Ectodermal cell (in vitro differentiated cells): ENCODE results near the gene DENND6A.
"Not testable (repeated sequence)": the region's sequence is repeated elsewhere in the genome, so short reads cannot be mapped to it uniquely, and the experiment has no call there.

Experiments used
- H3K27ac ChIP-seq: 2 replicates; pipeline ENCODE4 v1.7.0; 2013; ENCODE audit warnings: mild to moderate bottlenecking, low read depth, low read length; ENCODE audit not compliant: insufficient read depth, poor library complexity, severe bottlenecking
- H3K27me3 ChIP-seq: 2 replicates; pipeline ENCODE4 v1.7.0; 2013; ENCODE audit warnings: mild to moderate bottlenecking, low read length; ENCODE audit not compliant: insufficient read depth, control insufficient read depth, poor library complexity, severe bottlenecking
- H3K36me3 ChIP-seq: one replicate; pipeline ENCODE4 v1.7.0; 2013; ENCODE audit warnings: low read length; ENCODE audit not compliant: control insufficient read depth, insufficient read depth
- H3K4me1 ChIP-seq: one replicate; pipeline ENCODE4 v1.7.0; 2013; ENCODE audit warnings: low read length; ENCODE audit not compliant: control insufficient read depth, insufficient read depth
- H3K4me3 ChIP-seq: 2 replicates; pipeline ENCODE4 v1.7.0; 2013; ENCODE audit warnings: low read depth, low read length, control low read depth; ENCODE audit not compliant: insufficient read depth
- H3K9me3 ChIP-seq: 2 replicates; pipeline ENCODE4 v1.7.0; 2013; ENCODE audit warnings: mild to moderate bottlenecking, low read length, moderate library complexity; ENCODE audit not compliant: control insufficient read depth
- WGBS, 2 experiments: methylation state at CpG; one replicate each; pipeline ENCODE4 v1.1.7; 2013; ENCODE audit warnings: missing lambda C conversion rate in 2 of 2; 5-methylcytosine and 5-hydroxymethylcytosine counted together

The DENND6A gene

GRCh38 chr3:57647292-57647940 lies 45.5 kb downstream of the DENND6A start:
- Histone ChIP-seq H3K27ac (no peak overlapping the region), H3K27me3 (no peaks in the 10 kb centered on the region), H3K36me3 (peaks cover 16% of the 10 kb centered on the region), H3K4me3 (no peak overlapping the region), H3K9me3 (no peaks in the 10 kb centered on the region), H3K4me1 (no peaks in the 10 kb centered on the region)
- 93 to 95% methylated on average over 2 of the region's 2 CpGs for WGBS, 2 experiments

GRCh38 chr3:57646723-57647122 lies 46.2 kb downstream of the DENND6A start:
- no peaks in the 10 kb centered on the region for H3K9me3 ChIP-seq
- no peaks in the 10 kb centered on the region for H3K27me3 ChIP-seq
- H3K4me3 ChIP-seq, result no peak overlapping the region
- WGBS, 2 experiments, result 82 to 96% methylated on average over 1 of the region's 2 CpGs
- no peaks in the 10 kb centered on the region for H3K4me1 ChIP-seq
- H3K27ac ChIP-seq, result no peak overlapping the region
- H3K36me3 ChIP-seq, result peaks cover 18% of the 10 kb centered on the region

GRCh38 chr3:57644740-57645139 lies 48.1 kb downstream of the DENND6A start:
- Histone ChIP-seq H3K27me3 (no peaks in the 10 kb centered on the region), H3K36me3 (peaks cover 14% of the 10 kb centered on the region), H3K4me1 (no peaks in the 10 kb centered on the region), H3K4me3 (no peak overlapping the region), H3K27ac (no peak overlapping the region), H3K9me3 (no peaks in the 10 kb centered on the region)
- 94 to 96% methylated on average over 4 of the region's 4 CpGs for WGBS, 2 experiments

GRCh38 chr3:57637391-57637790 lies 55.5 kb downstream of the DENND6A start:
- H3K36me3 ChIP-seq, result peaks cover 23% of the 10 kb centered on the region
- no peaks in the 10 kb centered on the region for H3K4me1 ChIP-seq
- no peak overlapping the region for H3K4me3 ChIP-seq
- no peak overlapping the region for H3K27ac ChIP-seq
- no peaks in the 10 kb centered on the region for H3K27me3 ChIP-seq
- H3K9me3 ChIP-seq, result no peaks in the 10 kb centered on the region

DNA sequence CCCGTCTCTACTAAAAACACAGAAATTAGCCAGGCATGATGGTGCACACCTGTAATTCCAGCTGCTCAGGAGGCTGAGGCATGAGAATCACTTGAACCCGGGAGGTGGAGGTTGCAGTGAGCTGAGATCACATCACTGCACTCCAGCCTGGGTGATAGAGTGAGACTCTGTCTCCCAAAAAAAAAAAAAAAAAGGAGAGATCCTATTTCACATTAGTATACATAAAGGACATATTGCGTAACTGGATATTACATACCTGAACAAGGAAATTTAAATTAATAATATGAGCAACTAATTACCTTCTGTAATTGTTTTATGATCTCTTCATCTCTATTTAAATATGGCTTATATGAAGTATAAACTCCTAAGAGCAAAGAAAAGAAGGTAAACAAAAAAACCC lies 58.6 kb downstream of the DENND6A start:
- not testable (repeated sequence) for H3K9me3 ChIP-seq, H3K27ac ChIP-seq, H3K4me1 ChIP-seq, H3K27me3 ChIP-seq, H3K4me3 ChIP-seq
- H3K36me3 ChIP-seq, result peaks cover 22% of the 10 kb centered on the region
- 94 to 99% methylated on average over 2 of the region's 3 CpGs for WGBS, 2 experiments

DNA sequence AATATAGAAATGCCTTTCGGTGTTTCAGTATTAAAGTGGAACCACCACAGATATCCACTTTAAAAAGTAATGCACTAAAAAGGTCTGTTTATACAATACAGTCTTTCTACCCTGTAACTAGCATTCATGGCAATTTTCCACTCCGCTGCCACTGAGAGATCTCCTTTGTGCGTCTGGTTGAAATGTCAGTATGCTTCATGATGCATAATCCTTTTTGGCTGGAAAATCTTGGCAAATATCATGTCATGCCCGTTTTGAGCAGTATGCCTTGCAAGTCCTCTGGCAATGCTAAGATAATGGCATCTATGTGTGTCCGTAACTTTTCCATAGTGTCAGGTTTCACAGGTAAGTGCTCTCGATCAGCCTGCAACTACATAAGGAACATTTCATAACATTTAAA lies 64.9 kb downstream of the DENND6A start:
- no peaks in the 10 kb centered on the region for H3K9me3 ChIP-seq
- H3K27me3 ChIP-seq, result no peaks in the 10 kb centered on the region
- 98% methylated on average over 6 of the region's 6 CpGs for WGBS, 2 experiments
- no peak overlapping the region for H3K27ac ChIP-seq
- peaks cover 29% of the 10 kb centered on the region for H3K36me3 ChIP-seq
- no peaks in the 10 kb centered on the region for H3K4me1 ChIP-seq
- no peak overlapping the region for H3K4me3 ChIP-seq

- Histone ChIP-seq H3K9me3 (no peaks in the 10 kb centered on the region), H3K4me1 (no peaks in the 10 kb centered on the region), H3K27ac (no peak overlapping the region), H3K4me3 (no peak overlapping the region), H3K27me3 (no peaks in the 10 kb centered on the region), H3K36me3 (peaks cover 19% of the 10 kb centered on the region)
- 93 to 99% methylated on average over 3 of the region's 3 CpGs for WGBS, 2 experiments
These were observed 68.1 kb downstream of the DENND6A start for GRCh38 chr3:57624801-57625200.

GRCh38 chr3:57622362-57622761 lies 70.5 kb downstream of the DENND6A start:
- H3K27me3 ChIP-seq, result no peaks in the 10 kb centered on the region
- H3K9me3 ChIP-seq, result no peaks in the 10 kb centered on the region
- no peak overlapping the region for H3K27ac ChIP-seq
- peaks cover 9% of the 10 kb centered on the region for H3K36me3 ChIP-seq
- no peak overlapping the region for H3K4me3 ChIP-seq
- H3K4me1 ChIP-seq, result no peaks in the 10 kb centered on the region

GRCh38 chr3:57617739-57618138 lies 75.1 kb downstream of the DENND6A start:
- Histone ChIP-seq H3K4me3 (no peak overlapping the region), H3K27ac (no peak overlapping the region), H3K9me3 (no peaks in the 10 kb centered on the region), H3K36me3 (no peaks in the 10 kb centered on the region), H3K4me1 (no peaks in the 10 kb centered on the region), H3K27me3 (no peaks in the 10 kb centered on the region)
- 87 to 95% methylated on average over 3 of the region's 3 CpGs for WGBS, 2 experiments

GRCh38 chr3:57616233-57616632 lies 76.6 kb downstream of the DENND6A start:
- no peaks in the 10 kb centered on the region for H3K9me3 ChIP-seq

DNA sequence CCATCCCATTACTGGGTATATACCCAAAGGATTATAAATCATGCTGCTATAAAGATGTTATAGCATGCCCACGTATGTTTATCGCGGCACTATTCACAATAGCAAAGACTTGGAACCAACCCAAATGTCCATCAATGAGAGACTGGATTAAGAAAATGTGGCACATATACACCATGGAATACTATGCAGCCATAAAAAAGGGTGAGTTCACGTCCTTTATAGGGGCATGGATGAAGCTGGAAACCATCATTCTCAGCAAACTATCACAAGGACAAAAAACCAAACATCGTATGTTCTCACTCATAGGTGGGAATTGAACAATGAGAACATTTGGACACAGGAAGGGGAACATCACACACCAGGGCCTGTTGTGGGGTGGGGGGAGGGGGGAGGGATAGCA lies 81.0 kb downstream of the DENND6A start:
- H3K27ac ChIP-seq, H3K4me3 ChIP-seq, H3K36me3 ChIP-seq, H3K4me1 ChIP-seq, H3K27me3 ChIP-seq, H3K9me3 ChIP-seq: not testable (repeated sequence)
- 94 to 98% methylated on average over 3 of the region's 5 CpGs for WGBS, 2 experiments

More at GRCh38 chr3:57616233-57616632, 76.6 kb downstream of the DENND6A start:
- Histone ChIP-seq H3K4me3 (no peak overlapping the region), H3K27ac (no peak overlapping the region), H3K36me3 (no peaks in the 10 kb centered on the region), H3K4me1 (no peaks in the 10 kb centered on the region), H3K27me3 (no peaks in the 10 kb centered on the region)
- 57 to 61% methylated on average over 3 of the region's 3 CpGs for WGBS, 2 experiments
